HS-5 (cell line): Measurements from ENCODE around the gene AGBL2.
"Not testable (repeated sequence)": the region's sequence is repeated elsewhere in the genome, so short reads cannot be mapped to it uniquely, and the experiment has no call there.

Source experiments
- DNase-seq: peaks from one replicate; pipeline ENCODE4 v3.0.0-alpha.2; 2012; ENCODE audit warnings: low read depth

Gene AGBL2

DNA sequence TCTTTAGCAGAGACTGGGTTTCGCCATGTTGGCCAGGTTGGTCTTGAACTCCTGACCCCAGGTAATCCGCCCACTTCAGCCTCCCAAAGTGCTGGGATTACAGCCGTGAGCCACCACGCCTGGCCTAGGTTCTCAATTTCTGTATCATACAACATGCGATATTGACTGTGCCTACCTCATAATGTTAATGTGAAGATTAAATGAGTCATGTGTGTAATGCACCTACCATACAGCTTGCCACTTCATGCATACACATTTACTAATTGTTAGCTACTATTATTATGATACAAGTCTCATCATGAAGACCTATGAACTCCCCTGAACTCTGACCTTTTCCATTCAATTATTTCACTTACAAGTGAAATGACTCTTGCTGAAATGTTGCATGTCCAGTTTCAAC is 25.7 kb downstream of the AGBL2 start:
- DNase-seq, result no peak

DNA sequence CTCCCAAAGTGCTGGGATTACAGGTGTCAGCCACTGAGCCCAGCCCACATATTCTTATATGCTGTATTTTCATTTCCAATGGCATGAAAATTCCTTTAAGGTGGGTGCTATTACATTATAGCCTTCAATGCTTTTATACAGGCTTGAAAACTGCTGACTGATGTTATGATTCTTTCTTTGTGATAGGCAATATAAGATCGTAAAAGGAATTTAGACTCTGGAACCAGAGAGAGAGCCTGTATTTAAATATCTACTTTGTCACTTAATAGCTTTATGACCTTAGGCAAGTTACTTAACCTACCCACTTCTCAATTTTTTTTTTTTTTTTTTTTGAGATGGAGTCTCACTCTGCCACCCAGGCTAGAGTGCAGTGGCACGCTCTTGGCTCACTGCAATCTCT is 26.2 kb downstream of the AGBL2 start:
- no peak for DNase-seq

DNA sequence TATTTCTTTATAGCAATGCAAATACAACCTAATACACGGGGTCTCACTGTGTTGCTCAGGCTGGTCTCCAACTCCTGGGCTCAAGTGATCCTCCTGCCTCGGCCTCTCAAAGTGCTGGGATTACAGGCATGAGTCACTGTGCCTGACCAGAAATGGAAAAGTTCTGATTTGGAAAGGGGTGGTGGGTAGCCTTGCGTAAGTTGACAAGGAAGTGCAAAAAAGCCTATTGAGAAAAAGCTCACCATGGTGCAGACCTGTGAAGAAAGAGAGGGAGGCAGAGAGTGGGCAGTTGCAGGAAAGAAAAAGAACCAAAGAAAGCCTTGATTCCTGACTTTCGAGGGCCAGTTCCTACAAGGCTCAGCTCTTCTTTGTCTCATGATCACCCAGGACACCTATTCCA is 27.1 kb downstream of the AGBL2 start:
- DNase-seq, result no peak

DNA sequence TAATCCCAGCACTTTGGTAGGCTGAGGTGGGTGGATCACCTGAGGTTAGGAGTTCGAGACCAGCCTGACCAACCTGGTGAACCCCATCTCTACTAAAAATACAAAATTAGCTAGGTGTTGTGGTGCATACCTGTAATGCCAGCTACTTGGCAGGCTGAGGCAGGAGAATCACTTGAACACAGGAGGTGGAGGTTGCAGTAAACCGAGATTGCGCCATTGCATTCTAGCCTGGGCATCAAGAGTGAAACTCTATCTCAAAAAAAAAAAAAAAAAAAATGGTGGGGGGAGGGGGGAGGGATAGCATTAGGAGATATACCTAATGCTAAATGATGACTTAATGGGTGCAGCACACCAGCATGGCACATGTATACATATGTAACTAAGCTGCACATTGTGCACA is 28.5 kb downstream of the AGBL2 start:
- not testable (repeated sequence) for DNase-seq

DNA sequence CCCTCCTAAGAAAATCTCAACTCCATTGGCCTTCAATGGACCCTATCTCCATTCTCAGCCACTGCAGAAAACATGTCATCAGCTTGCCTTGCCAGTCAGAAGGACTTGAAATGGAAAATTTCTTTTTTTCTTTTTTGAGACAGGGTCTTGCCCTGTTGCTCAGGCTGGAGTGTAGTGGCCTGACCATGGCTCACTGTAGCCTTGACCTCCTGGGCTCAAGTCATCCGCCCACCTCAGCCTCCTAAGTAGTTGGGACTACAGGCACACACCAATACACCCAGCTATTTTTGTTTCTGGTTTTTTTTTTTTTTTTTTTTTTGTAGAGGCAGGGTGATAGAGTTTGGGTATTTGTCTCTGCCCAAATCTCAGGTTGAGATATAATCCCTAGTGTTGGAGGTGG is 29.0 kb downstream of the AGBL2 start:
- DNase-seq, result no peak

DNA sequence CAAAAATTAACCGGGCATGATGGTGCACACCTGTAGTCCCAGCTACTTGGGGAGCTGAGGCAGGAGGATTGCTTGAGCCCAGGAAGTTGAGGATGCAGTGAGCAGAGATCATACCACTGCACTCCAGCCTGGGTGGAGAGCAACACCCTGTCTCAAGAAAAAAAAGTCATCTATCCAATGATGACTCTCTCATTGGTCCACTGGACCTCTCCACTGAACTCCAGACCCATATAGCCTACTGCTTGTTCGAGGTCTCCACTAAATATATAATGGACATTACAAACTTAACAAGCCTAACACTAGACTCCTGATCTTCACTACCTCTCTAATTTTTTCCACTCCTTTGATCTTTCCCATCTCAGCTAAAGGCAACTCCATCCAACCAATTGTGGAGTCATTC is 39.3 kb downstream of the AGBL2 start:
- DNase-seq, result no peak

DNA sequence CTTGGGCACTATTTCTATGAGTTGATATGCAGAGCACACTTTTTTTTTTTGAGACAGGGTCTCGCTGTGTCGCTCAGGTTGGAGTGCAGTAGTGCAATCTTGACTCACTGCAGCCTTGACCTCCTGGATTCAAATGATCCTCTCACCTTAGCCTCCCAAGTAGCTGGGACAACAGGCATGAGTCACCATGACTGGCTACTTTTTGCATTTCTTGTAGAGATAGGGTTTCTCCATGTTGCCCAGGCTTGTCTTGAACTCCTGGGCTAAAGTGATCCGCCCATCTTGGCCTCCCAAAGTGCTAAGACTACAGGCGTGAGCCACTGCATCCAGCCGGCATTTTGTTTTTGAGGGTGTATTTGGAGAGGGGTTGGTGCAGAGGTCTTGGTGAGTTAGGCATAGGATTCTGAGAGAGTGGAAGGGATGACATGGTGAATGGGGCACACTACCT is 42.9 kb downstream of the AGBL2 start:
- DNase-seq, result no peak

DNA sequence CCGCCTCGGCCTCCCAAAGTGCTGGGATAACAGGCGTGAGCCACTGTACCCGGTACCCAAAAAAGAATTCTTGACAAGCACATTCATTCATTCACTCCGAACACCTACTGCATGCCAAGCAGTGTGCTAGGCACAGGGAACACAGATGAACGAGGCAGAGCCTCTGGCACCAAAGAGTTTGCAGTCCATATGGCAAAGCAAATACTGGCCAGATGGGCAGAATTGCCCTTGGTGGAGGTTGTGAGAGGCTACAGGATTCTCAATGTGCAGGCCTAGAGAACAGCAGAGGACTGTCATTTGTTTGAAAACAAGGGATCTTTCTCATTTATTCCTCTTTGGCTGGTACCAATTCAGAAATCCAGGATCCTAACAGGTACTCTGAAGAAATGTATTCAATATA is 45.3 kb downstream of the AGBL2 start:
- DNase-seq, result no peak

DNA sequence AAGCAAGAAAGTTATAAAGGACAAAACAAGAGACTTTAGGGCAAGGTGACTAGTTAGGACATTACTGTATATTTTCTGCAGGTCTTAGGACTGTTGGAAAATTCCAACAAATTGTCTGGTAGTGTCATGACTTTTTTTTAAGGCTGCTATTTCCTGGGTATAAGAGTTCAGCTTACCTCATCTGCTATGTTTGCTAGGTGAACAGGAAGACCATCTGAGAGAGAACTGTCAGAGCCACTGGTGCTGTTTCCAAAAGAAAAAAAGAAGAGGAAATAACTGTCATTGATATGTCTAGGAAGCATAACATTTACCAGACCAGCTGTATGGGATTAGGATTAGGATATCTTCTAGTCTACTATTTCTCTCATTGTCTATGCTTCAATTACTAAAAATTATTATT is 46.5 kb downstream of the AGBL2 start:
- no peak for DNase-seq

DNA sequence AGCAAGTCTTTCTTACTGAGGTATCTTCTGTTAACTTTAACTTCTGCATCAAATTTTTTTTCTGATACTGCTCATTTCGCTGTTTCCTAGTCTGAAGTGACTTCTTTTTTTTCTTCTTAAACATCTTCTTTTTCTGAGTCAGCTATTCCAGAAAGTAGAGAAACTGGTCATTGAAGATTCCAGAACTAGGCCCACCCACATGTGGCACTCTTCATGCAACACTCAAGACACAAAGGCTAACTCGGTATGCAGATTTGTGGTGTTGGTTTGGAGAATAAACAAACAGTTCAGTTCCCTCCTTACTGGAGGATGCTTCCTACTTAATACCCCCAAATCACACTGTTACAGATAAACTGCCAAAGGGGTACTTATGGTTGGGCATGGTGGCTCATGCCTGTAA is 47.6 kb downstream of the AGBL2 start:
- DNase-seq, result no peak

DNA sequence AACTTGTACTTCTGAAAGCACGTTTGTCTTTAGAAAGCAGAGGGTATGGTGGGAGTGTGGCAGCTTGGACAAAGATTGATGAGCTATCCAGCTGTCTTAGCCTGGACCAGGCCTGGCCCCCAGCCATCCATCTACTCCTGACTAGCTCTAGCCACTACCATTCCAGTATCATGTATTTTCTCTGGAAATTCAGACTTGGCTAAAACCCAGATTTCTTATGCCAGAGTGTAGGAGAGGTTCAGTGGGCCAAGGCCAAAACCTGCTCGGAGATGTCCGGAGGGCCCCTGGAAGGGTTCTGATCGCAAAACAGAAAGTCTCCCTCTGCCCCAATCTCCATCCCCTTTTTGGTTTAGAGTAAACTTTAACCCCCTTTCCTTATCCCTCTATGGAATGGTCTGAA is 48.0 kb downstream of the AGBL2 start:
- no peak for DNase-seq

DNA sequence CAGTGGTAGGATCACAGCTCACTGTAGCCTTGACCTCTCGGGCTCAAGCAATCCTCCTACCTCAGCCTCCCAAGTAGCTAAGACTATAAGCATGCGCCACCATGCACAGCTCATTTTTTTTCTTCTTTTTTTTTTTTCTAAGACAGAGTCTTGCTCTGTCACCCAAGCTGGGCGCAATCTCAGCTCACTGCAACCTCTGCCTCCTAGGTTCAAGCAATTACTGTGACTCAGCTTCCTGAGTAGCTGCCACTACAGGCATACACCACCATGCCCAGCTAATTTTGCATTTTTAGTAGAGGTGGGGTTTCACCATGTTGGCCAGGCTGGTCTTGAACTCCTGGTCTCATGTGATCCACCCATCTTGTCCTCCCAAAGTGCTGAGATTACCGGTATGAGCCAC is 50.2 kb downstream of the AGBL2 start:
- not testable (repeated sequence) for DNase-seq

DNA sequence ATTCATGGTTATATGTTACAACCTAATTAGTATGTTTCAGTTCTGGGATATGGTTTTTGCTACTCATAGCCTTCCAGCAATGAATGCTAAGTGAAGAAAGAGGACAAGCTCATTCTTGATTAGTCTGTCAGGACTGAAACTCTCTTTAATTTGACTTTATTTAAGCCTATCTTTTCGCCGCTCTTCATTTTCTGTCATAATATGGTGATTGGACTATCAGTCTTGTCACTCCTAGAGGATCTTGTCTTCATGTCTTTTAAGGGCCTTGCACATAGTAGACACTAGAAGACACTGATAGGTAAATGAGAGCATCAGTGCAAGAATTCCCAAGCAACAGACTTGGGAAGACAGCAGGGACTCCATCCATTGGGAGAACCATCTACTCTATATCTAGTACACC is 53.9 kb downstream of the AGBL2 start:
- no peak for DNase-seq

DNA sequence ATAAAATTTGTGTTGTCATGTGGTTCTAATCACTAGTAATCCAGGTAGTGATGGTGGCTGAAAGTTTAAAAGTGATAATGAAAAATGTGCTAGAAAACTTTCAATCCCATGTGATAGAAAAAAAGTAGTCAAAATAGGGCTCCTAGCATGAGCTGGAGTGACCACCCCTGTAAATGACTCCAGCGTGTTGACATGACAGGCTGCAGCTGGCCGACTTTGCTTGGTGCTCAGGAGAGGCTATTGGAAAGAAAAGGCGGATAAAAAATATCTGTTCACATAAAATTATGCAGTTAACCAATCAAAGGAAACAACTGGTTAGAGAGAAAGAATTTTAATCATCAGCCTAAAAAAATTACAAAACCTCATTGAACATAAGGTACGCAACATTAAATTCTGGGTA is 55.9 kb downstream of the AGBL2 start:
- DNase-seq, result no peak

DNA sequence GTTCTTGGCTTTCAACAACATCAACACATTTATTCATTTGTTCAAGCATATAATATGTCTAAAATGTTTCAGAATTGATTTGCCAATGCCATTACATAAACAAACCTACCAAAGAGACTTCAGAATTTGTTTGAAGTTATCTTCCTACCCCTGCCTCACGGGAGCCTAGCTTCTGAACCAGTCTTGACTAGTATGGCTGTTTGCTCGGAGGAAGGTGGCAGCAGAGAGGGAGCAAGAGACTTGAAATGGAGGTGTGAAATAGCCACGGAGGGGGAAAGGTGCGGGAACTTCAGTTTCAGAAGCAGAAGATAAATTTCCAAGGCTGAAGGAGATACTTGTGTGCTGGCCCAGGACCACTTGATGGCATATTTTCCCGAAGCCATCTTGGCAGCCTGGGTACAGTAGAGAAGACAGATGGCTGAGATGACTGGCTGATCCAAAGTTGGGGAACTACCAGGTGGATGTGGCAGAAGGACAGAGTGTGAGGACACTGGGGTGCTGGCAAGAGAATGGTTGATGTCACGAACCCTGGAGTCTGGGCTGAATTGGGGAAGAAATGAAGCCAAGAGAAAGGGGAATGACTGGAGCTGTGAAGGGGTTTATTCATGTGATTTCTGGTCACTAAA is 58.8 kb downstream of the AGBL2 start:
- DNase-seq, result no peak

DNA sequence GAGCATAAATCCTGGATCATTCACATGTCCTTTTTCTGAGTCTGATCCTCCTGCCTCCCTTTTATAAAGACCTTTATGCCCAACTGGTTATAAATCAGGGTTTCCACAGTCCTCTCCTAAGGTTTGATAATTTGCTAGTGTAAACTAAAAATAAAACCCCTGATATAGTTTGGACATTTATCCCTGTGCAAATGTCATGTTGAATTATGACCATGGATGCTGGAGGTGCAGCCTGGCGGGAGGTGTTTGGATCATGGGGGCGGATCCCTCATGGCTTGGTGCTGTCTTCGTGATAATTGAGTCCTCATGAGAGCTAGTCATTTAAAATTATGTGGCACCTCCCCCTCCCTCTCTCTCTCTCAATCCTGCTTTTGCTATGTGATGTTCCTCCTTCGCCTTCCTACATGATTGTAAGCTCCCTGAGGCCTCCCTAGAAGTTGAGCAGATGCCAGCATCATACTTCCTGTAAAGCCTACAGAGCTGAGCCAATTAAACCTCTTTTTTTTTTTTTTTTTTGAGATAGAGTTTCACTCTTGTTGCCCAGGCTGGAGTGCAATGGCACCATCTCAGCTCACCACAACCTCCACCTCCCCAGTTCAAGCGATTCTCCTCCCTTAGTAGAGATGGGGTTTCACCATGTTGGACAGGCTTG is 63.2 kb downstream of the AGBL2 start:
- no peak for DNase-seq

DNA sequence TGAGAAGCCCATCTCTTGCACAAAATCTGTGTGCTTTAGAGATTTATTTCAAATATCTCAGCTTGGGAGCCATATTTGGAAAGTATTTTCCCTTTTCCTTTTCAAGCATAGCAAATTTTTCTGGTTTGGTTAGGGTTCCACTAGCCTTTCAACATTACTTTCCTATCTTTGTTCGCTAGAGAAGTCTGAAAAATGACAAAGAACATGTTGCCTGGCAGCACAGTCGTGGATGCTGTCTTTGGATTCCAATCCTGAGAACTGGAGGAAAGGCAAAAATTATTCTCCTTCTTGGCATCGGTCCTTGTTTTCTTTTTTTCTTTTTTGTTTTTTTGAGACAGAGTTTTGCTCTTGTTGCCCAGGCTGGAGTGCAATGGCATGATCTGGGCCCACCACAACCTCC is 65.9 kb downstream of the AGBL2 start:
- no peak for DNase-seq

DNA sequence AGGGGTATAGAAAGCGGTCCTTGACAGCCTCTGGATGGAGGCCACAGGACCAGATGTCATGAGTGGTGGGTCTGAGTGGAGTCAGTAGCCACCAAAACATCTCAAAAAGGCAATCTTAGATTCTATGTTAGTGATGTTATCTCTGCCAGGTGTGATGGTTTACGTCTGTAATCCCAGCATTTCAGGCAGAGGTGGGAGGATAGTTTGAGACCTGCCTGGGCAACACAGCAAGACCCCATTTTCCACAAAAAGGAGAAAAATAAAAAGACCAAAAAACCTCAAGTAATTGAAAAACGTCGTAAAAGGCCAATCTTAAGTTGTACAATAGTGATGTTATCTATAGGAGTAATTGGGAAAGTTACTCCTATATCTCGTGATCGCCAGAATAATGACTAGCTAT is 69.2 kb downstream of the AGBL2 start:
- no peak for DNase-seq

DNA sequence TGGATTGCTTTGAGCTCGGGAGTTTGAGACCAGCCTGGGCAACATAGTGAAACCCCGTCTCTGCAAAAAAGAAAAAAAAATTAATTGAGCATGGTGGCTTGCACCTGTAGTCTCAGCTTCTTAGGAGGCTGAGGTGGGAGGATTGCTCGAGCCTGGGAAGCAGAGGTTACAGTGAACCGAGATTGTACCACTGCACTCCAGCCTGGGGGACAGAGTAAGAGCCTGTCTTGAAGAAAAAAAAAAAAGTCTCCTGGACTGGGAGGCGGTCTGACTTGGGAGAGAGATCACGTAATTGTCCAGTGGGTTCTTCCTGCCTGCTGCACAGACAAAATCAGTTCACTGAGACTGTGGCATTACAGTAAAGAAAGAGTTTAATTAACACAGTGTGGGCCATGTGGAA is 69.7 kb downstream of the AGBL2 start:
- DNase-seq, result no peak

DNA sequence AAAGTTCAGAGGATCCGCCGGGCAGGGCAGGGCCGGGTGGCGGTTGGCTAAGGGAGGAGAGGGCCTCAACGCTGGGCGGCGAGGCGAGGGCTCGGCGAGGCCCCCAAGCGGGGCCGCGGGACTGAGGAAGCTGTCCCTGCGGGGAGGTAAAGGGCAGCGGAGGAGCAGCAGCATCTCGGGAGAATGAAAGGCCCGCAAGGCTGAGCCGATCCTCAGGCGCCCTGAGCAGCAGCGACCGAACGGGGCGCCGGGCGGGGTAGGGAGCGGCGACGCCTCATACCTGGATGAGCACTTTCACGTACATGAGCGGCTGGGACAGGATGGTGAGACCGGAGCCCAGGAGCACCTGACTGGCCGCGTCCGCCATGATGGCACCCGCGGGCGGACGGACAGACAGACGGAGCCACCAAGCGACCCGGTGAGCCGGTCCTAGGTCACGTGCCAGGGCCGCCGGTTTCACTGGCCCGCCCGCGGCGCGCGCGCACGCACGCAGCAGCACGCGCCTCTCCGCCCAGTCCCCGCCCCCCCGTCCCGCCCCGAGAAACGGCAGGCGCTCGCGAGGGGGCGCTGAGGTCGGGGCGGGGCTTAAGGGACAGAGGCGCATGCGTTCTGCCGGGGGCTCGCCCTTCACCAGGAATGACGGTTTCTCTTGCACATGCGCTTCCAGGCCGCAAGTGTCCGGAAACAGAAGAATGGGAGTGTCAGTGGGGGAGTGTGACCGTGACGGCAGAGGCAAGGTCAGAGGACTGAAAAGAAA is 72.9 kb downstream of the AGBL2 start, which contains the start of gene MTCH2:
TSS of gene MTCH2 (minus strand) at position 461 of the 757 bp plus-strand sequence. CDS start at position 367, 94 bp downstream.
- DNase-seq, result peak; percentile 89

DNA sequence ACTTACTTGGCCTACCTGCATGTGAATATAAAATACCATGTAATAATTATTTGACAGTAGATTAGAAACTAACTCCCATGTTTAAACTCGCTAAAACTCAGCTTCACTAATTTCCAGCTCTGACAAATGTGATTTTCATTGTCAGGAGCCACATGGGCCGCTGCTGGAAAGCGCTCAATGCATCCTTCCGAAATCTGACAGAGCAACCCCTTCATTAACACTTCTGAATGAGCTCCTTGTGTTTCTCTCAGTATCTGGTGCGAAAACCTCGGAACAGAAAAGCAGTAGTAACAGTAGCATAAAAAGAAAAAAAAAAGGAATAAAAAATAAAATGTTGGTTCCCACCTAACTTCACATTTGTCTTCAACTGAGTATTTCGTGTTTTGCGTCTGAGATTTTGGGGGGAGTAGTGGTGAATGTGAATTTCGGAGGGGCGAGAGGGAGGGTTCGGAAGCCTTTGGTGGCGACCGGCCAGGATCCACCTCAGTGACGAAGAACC is 73.5 kb downstream of the AGBL2 start:
- no peak for DNase-seq

DNA sequence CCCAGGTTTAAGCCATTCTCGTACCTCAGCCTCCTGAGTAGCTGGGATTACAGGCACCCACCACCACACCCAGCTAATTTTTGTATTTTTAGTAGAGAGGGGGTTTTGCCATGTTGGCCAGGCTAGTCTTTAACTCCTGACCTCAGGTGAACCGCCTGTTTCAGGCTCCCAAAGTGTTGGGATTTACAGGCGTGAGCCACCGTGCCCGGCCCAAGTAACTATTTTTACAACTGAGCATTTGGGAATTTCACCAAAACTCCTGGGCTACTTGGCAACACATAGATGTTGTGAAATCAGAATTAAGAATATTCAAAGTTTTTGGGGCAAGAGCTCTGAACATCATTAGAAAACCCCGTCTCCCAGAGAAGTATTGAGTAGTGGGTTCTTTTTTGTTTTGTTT is 74.7 kb downstream of the AGBL2 start:
- not testable (repeated sequence) for DNase-seq

DNA sequence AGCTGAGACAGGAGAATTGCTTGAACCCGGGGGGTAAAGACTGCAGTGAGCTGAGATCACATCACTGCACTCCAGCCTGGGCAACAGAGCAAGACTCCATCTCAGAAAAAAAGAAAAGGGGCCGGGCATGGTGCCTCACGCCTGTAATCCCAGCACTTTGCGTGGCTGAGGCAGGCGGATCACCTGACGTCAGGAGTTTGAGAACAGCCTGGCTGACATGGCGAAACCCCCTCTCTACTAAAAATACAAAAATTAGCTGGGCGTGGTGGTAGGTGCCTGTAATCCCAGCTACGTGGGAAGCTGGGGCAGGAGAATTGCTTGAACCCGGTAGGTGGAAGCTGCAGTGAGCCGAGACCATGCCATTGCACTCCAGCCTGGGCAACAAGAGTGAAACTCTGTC is 78.8 kb downstream of the AGBL2 start:
- not testable (repeated sequence) for DNase-seq
